T-helper 2 cell (primary cell): Measurements from ENCODE around the gene MTA2.

ENCODE experiments used
- DNase-seq, 5 experiments: peaks; one replicate each; pipeline versions ENCODE4 v3.0.0 to v3.0.0-alpha.2; 2012 to 2022

Gene MTA2

GRCh38 chr11:62612366-62613290, 11.0 kb upstream of the MTA2 start, which contains the start of the genes EML3 and ROM1:
EML3 (minus strand) TSS chr11:62612775; CDS start chr11:62612457, 318 bp downstream.
ROM1 (plus strand) TSS chr11:62613257; CDS start chr11:62613282, 25 bp downstream.
- peak; percentile 72 to 93 (median 82) for DNase-seq

GRCh38 chr11:62611705-62612365, 10.2 kb upstream of the MTA2 start:
- DNase-seq = peak in 2 of 5 experiments; percentile 30 to 74

- DNase-seq = no peak
Measured at GRCh38 chr11:62610814-62611704, 9.4 kb upstream of the MTA2 start.

- DNase-seq = no peak
Measured at GRCh38 chr11:62610403-62610802, 8.7 kb upstream of the MTA2 start.

GRCh38 chr11:62608776-62609175, 7.1 kb upstream of the MTA2 start:
- DNase-seq = no peak

- DNase-seq = no peak
Measured at GRCh38 chr11:62607714-62608113, 6.0 kb upstream of the MTA2 start.

- DNase-seq = no peak
Measured at GRCh38 chr11:62605902-62606301, 4.2 kb upstream of the MTA2 start.

- DNase-seq = no peak
Measured at GRCh38 chr11:62605467-62605866, 3.8 kb upstream of the MTA2 start.

GRCh38 chr11:62604460-62605120, 2.9 kb upstream of the MTA2 start:
- DNase-seq = no peak

- no peak for DNase-seq
Measured at GRCh38 chr11:62603776-62604299, 2.2 kb upstream of the MTA2 start.

GRCh38 chr11:62603072-62603408, 1.4 kb upstream of the MTA2 start:
- DNase-seq = no peak

GRCh38 chr11:62602141-62603071, 741 bp upstream of the MTA2 start:
- peak in 1 of 5 experiments; percentile 26 for DNase-seq

- peak in 3 of 5 experiments; percentile 30 to 50 (median 39) for DNase-seq
Measured at GRCh38 chr11:62601122-62601371, 618 bp downstream of the MTA2 start.

GRCh38 chr11:62600367-62601121, 1.1 kb downstream of the MTA2 start:
- DNase-seq = peak in 1 of 5 experiments; percentile 54

GRCh38 chr11:62599901-62600300, 1.8 kb downstream of the MTA2 start:
- DNase-seq = peak in 1 of 5 experiments; percentile 41

- DNase-seq = peak; percentile 76 to 100 (median 94)
Measured at GRCh38 chr11:62599069-62599696, 2.5 kb downstream of the MTA2 start.

- DNase-seq = no peak
Measured at GRCh38 chr11:62595124-62595523, 6.5 kb downstream of the MTA2 start.

- peak; percentile 40 to 87 (median 67) for DNase-seq
Measured at GRCh38 chr11:62593434-62594044, 8.1 kb downstream of the MTA2 start.

- DNase-seq = no peak
Measured at GRCh38 chr11:62592989-62593421, 8.7 kb downstream of the MTA2 start.
